BJ (cell line): ENCODE measurements around the gene ACSL3. TPM values are rescaled to one million over a fixed set of nuclear protein-coding genes. Genes with fewer than 3 reads are reported as not detected.

Source experiments
- CTCF ChIA-PET: fragments of 350-600 bp; formaldehyde crosslinking; extraction: SDS; loops from one replicate; lab custom pipeline; 2021; ENCODE audit warnings: antibody characterized with exemption, inconsistent platforms; lab: Yijun Ruan, JAX
- POLR2A ChIA-PET: fragments of 300-600 bp; sonication (Branson Sonifier 250); formaldehyde crosslinking; extraction: SDS; loops from one replicate; lab custom pipeline; 2021; ENCODE audit warnings: antibody characterized with exemption; lab: Charles Lee
- DNase-seq: peaks from one replicate; pipeline ENCODE4 v3.0.0-alpha.2; 2011; ENCODE audit warnings: low read depth
- H3K27me3 ChIP-seq: 2 replicates; pipeline ENCODE4 v1.6.0; 2011; ENCODE audit warnings: low read length; ENCODE audit not compliant: control insufficient read depth, insufficient read depth
- H3K36me3 ChIP-seq: 2 replicates; pipeline ENCODE4 v1.5.1; 2011; ENCODE audit warnings: low read length; ENCODE audit not compliant: control insufficient read depth, insufficient read depth
- H3K4me3 ChIP-seq: 2 replicates; pipeline ENCODE4 v1.5.1; 2011; ENCODE audit warnings: low read depth, mild to moderate bottlenecking, control low read depth, low read length
- CTCF ChIP-seq: IDR thresholded peaks from 2 replicates; pipeline ENCODE4 v1.5.1; 2011; ENCODE audit warnings: low read depth, mild to moderate bottlenecking, control low read depth, inconsistent platforms, low read length, moderate library complexity; ENCODE audit not compliant: insufficient read depth
- polyA plus RNA-seq: library from polyadenylated mRNA; depleted of rRNA; stranded (reverse); fragments of >200 nt; gene quantifications from 2 replicates; pipeline ENCODE4 v1.2.3, GENCODE V29; 2011

ACSL3 gene
- polyA plus RNA-seq, 1 experiment: 46.3 TPM

GRCh38 chr2:222976521-222977061 is 115.8 kb downstream of the ACSL3 start:
- no peak overlapping the region for H3K4me3 ChIP-seq
- ChIA-PET POLR2A (no interaction called here), CTCF (no interaction called here)
- no peaks in the 10 kb centered on the region for H3K36me3 ChIP-seq
- TF ChIP-seq CTCF: no peak
- DNase-seq: no peak
- H3K27me3 ChIP-seq: no peaks in the 10 kb centered on the region

- H3K36me3 ChIP-seq: no peaks in the 10 kb centered on the region
- POLR2A ChIA-PET: no interaction called here
- CTCF ChIA-PET: interaction anchor here (1.9 kb wide), 1 partner anchor 124 kb away, joined by 6 read pairs; no protein-coding TSS in a partner anchor
- DNase-seq: no peak
- H3K27me3 ChIP-seq: no peaks in the 10 kb centered on the region
- TF ChIP-seq CTCF: no peak
- no peak overlapping the region for H3K4me3 ChIP-seq
These were observed 116.3 kb downstream of the ACSL3 start for GRCh38 chr2:222977121-222977520.

- Histone ChIP-seq H3K36me3 (no peaks in the 10 kb centered on the region), H3K4me3 (no peak overlapping the region), H3K27me3 (no peaks in the 10 kb centered on the region)
- ChIA-PET POLR2A (no interaction called here), CTCF (interaction anchor here (1.2 to 1.9 kb wide), 2 partner anchors 123 to 820 kb away, joined by 4 to 6 read pairs; no protein-coding TSS in a partner anchor)
- DNase-seq: no peak
- no peak for TF ChIP-seq CTCF
These were observed 118.0 kb downstream of the ACSL3 start for GRCh38 chr2:222978850-222979249.

- H3K27me3 ChIP-seq: no peaks in the 10 kb centered on the region
- no peaks in the 10 kb centered on the region for H3K36me3 ChIP-seq
- ChIA-PET CTCF (interaction anchor here (1.2 kb wide), 1 partner anchor 819 kb away, joined by 4 read pairs; no protein-coding TSS in a partner anchor), POLR2A (no interaction called here)
- no peak for DNase-seq
- no peak overlapping the region for H3K4me3 ChIP-seq
- TF ChIP-seq CTCF: no peak
These were observed 118.6 kb downstream of the ACSL3 start for GRCh38 chr2:222979484-222979883.

- no peak overlapping the region for H3K4me3 ChIP-seq
- H3K27me3 ChIP-seq: no peaks in the 10 kb centered on the region
- ChIA-PET CTCF (interaction anchor here (0.5 to 4.0 kb wide), 21 partner anchors 10 to 1664 kb away, joined by 3 to 32 read pairs (median 3); partner anchors contain the start of gene KCNE4), POLR2A (interaction anchor here (0.7 kb wide), 1 partner anchor 227 kb away, joined by 4 read pairs; no protein-coding TSS in a partner anchor)
- no peak for DNase-seq
- peak; percentile 84 for TF ChIP-seq CTCF
- H3K36me3 ChIP-seq: no peaks in the 10 kb centered on the region
These were observed 121.4 kb downstream of the ACSL3 start for GRCh38 chr2:222982010-222982908.
